ENCODE data around the gene TPSG1.

Gene TPSG1

DNA sequence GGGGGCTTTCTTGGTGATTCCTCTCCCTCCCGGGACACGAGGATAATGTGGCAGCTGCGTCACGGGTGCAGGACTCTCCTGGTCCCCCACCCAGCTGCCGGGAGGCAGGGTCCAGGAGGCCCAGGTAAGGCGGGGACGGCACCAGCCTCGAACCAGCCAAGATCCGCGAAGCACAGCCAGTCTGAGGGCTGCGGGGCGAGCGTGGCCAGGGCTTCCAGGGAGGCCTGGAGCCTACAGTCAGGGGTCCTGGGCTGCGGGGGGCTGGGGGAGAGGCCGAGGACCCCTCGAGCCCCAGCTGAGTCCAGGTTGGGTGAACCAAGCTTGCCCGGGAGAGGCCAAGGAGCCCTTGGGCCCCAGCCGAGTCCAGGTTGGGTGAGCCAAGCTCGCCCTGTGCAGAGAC lies 40.8 kb upstream of the TPSG1 start:
- no peak for TF ChIP-seq CTCF (IDR thresholded peaks at IDR 0.05; ENCODE audit: low read depth, low read length)
- Histone ChIP-seq H3K36me3 (no peaks in the 10 kb centered on the region), H3K4me1 (peaks cover 6% of the 10 kb centered on the region), H3K4me3 (ENCODE audit: low read depth, low read length) (no peak overlapping the region), H3K9me3 (peaks cover 4% of the 10 kb centered on the region; the same call in 1 of the 2 replicates), H3K27me3 (peaks cover 79% of the 10 kb centered on the region)
- DNase-seq = peak; percentile 7

DNA sequence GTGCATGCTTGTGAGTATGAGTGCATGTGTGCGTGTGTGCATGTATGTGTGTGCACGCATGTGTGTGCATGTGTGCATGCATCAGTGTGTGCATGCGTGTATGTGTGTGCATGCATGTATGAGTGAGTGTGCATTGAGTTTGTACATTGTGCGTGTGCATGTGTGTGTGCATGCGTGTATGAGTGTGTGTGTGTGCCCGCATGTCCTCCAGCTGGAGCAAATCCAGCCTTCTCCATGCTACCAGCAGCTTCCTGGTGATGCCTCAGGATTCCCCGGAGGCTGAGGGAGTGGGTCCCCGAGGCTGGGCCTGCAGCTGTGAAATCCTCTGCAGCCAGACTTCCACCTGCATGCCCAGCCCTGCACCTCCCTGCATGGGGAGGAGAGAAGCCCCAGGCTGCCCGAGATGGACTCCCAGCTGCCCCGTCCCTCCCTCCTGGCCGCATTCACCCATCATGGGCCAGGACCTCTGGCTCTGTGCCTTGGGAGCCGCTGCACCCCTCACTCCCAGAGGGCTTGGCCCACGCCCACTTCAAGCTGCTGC lies 40.1 kb upstream of the TPSG1 start:
- no peak for TF ChIP-seq CTCF (IDR thresholded peaks at IDR 0.05; ENCODE audit: low read depth, low read length)
- Histone ChIP-seq H3K36me3 (no peaks in the 10 kb centered on the region), H3K4me1 (no peaks in the 10 kb centered on the region), H3K9me3 (peaks cover 4% of the 10 kb centered on the region; the same call in 1 of the 2 replicates), H3K4me3 (ENCODE audit: low read depth, low read length) (no peak overlapping the region), H3K27me3 (peaks cover 79% of the 10 kb centered on the region)
- DNase-seq = no peak

DNA sequence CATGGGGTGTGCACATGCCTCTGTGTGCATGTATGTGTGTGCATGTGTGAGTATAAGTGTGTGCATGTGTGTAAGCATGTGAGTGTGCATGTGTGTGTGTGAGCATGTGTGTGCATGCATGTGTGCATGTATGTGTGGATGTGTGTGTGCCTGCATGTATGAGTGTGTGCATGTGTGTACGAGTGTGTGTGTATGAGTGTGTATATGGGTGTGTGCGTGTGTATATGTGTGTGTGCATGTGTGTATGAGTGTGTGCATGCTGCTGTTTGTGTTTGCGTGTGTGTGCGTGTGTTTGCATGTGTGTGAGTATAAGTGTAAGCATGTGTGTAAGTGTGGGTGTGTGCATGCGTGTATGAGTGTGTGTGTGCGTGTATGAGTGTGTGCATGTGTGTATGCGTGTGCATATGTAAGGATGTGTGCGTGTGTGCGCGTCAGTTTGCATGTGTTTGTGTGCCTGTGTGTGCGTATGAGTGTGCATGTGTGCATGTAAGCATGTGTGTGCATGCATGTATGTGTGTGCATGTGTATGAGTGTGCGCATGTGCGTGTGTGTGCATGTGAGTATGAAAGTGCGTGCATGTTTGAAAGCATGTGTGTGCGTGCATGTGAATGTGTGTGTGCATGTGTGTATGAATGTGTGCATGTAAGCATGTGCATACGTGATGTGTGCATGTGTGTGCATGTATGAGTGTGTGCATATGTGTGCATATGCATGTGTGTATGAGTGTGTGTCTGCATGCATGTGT lies 39.4 kb upstream of the TPSG1 start:
- H3K4me1 ChIP-seq = no peaks in the 10 kb centered on the region
- no peaks in the 10 kb centered on the region for H3K36me3 ChIP-seq
- peaks cover 4% of the 10 kb centered on the region; the same call in 1 of the 2 replicates for H3K9me3 ChIP-seq
- no peak for TF ChIP-seq CTCF (IDR thresholded peaks at IDR 0.05; ENCODE audit: low read depth, low read length)
- H3K4me3 ChIP-seq (ENCODE audit: low read depth, low read length) = no peak overlapping the region
- DNase-seq = no peak
- peaks cover 79% of the 10 kb centered on the region for H3K27me3 ChIP-seq

DNA sequence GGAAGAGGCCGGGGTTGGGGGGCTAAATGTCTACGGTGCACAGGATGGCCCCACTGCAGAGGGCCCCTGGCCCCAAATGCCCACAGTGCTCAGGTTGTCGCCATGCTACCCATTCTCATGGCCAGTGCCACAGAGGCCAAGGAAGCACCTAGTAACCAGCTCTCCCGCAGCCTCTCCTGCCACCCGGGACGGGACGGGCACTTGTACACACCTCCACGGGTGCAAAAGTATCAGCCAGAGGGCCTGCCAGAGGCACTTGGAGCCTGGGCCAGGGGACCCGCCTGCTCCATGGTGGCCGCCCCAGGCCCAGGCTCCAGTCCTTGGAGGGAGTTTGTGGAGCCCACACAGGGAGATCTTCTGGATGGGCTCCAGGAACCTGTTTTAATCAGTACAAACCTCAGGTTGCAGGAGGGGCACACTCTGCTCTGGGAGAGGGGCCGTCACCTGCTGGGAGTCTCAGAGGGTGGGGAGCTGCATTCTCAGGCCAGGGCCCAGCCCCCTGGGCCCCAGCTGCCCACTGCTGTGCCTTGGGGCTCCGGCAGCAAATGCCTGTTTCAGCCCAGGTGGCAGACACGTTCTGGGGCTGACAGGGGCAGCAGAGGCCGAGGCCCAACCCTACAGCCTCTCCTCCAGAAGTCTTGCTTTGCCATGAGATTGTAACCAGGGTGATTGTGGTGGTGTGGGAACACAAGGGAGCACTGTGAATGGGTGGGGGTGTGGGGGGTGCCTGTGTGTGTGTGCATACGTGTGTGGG lies 38.7 kb upstream of the TPSG1 start:
- Histone ChIP-seq H3K9me3 (peaks cover 4% of the 10 kb centered on the region; the same call in 1 of the 2 replicates), H3K4me3 (ENCODE audit: low read depth, low read length) (no peak overlapping the region), H3K27me3 (peaks cover 82% of the 10 kb centered on the region), H3K4me1 (no peaks in the 10 kb centered on the region), H3K36me3 (no peaks in the 10 kb centered on the region)
- DNase-seq = no peak
- no peak for TF ChIP-seq CTCF (IDR thresholded peaks at IDR 0.05; ENCODE audit: low read depth, low read length)

GRCh38 chr16:1262846-1263221 lies 37.8 kb upstream of the TPSG1 start:
- peaks cover 84% of the 10 kb centered on the region for H3K27me3 ChIP-seq
- no peak for DNase-seq
- H3K4me3 ChIP-seq (ENCODE audit: low read depth, low read length) = no peak overlapping the region
- peaks cover 4% of the 10 kb centered on the region; the same call in 1 of the 2 replicates for H3K9me3 ChIP-seq
- TF ChIP-seq CTCF (IDR thresholded peaks at IDR 0.05; ENCODE audit: low read depth, low read length) = no peak
- no peaks in the 10 kb centered on the region for H3K4me1 ChIP-seq
- H3K36me3 ChIP-seq = no peaks in the 10 kb centered on the region

Data from BE2C (cell line).